Liver (tissue), 3 donors: ENCODE results near the gene EFCC1.

Experiments used
- ATF3 ChIP-seq: IDR thresholded peaks from 2 replicates; pipeline ENCODE4 v1.6.1; 2016; ENCODE audit warnings: antibody characterized with exemption
- CTCF ChIP-seq: fragments of 150-350 bp; IDR thresholded peaks from 2 replicates; pipeline ENCODE4 v1.5.1; 2017; ENCODE audit warnings: improper control_type of control experiment, low read depth, low read length; ENCODE audit not compliant: missing input control
- FOXA2 ChIP-seq: IDR thresholded peaks from 2 replicates; pipeline ENCODE4 v1.6.1; 2016; ENCODE audit warnings: antibody characterized with exemption
- GABPA ChIP-seq, 2 donors: IDR thresholded peaks in 1 of 2; conservative IDR thresholded peaks in 1 of 2; 2 replicates each; pipeline ENCODE4 v1.6.1; 2016; ENCODE audit warnings: antibody characterized with exemption in 2 of 2, mild to moderate bottlenecking in 1 of 2, moderate library complexity in 1 of 2
- MAX ChIP-seq: IDR thresholded peaks from 2 replicates; pipeline ENCODE4 v1.6.1; 2016; ENCODE audit warnings: antibody characterized with exemption
- RAD21 ChIP-seq, 2 donors: IDR thresholded peaks; 2 replicates each; pipeline ENCODE4 v1.6.1; 2016; ENCODE audit warnings: antibody characterized with exemption in 2 of 2, mild to moderate bottlenecking in 2 of 2
- REST ChIP-seq: IDR thresholded peaks from 2 replicates; pipeline ENCODE4 v1.6.1; 2016; ENCODE audit warnings: antibody characterized with exemption, mild to moderate bottlenecking
- TAF1 ChIP-seq: conservative IDR thresholded peaks from 2 replicates; pipeline ENCODE4 v1.6.1; 2016; ENCODE audit warnings: antibody characterized with exemption, mild to moderate bottlenecking
- ZBTB33 ChIP-seq: IDR thresholded peaks from 2 replicates; pipeline ENCODE4 v1.6.1; 2016; ENCODE audit warnings: antibody characterized with exemption
- donor health status: healthy.
- donor health status: healthy.

GRCh38 chr3:128987302-128988100 is 13.6 kb upstream of the EFCC1 start:
- no peak for TF ChIP-seq CTCF
- TF ChIP-seq REST: no peak
- TF ChIP-seq ZBTB33: no peak
- no peak for TF ChIP-seq FOXA2
- no peak for TF ChIP-seq TAF1
- no peak for TF ChIP-seq GABPA (IDR thresholded peaks at IDR 0.05 in 1 of 2, conservative IDR thresholded peaks at IDR 0.05 in 1 of 2)
- no peak for TF ChIP-seq RAD21 (IDR thresholded peaks at IDR 0.05)
- TF ChIP-seq ATF3: no peak
- TF ChIP-seq MAX: no peak
